Glutamatergic neuron (in vitro differentiated cells): ENCODE results near the gene DCLK2. TPM values are rescaled to one million over a fixed set of nuclear protein-coding genes. Genes with fewer than 3 reads are reported as not detected.

ENCODE experiments used
- DNase-seq: peaks from one replicate; pipeline ENCODE4 v3.0.0; 2022
- H3K27ac Mint-ChIP-seq: one replicate; pipeline ENCODE4 v1.8.0; 2020; ENCODE audit warnings: mild to moderate bottlenecking, mixed read lengths, inconsistent platforms; ENCODE audit not compliant: unreplicated experiment
- H3K27me3 Mint-ChIP-seq: one replicate; pipeline ENCODE4 v1.8.0; 2020; ENCODE audit warnings: mild to moderate bottlenecking, moderate library complexity, mixed read lengths, inconsistent platforms; ENCODE audit not compliant: unreplicated experiment
- H3K36me3 Mint-ChIP-seq: one replicate; pipeline ENCODE4 v1.8.0; 2020; ENCODE audit warnings: mild to moderate bottlenecking, mixed read lengths, inconsistent platforms; ENCODE audit not compliant: unreplicated experiment
- H3K4me1 Mint-ChIP-seq: one replicate; pipeline ENCODE4 v1.8.0; 2020; ENCODE audit warnings: mild to moderate bottlenecking, low read depth, mixed read lengths, inconsistent platforms; ENCODE audit not compliant: unreplicated experiment
- H3K4me3 Mint-ChIP-seq: one replicate; pipeline ENCODE4 v1.8.0; 2020; ENCODE audit warnings: mild to moderate bottlenecking, mixed read lengths, inconsistent platforms; ENCODE audit not compliant: unreplicated experiment
- H3K9me3 Mint-ChIP-seq: one replicate; pipeline ENCODE4 v1.8.0; 2020; ENCODE audit warnings: mild to moderate bottlenecking, moderate library complexity, mixed read lengths, inconsistent platforms; ENCODE audit not compliant: unreplicated experiment
- CTCF ChIP-seq: fragments of 200-600 bp; sonication (generic); IDR thresholded peaks from one replicate; pipeline ENCODE4 v1.5.0; 2021; ENCODE audit not compliant: partially characterized antibody, unreplicated experiment
- total RNA-seq: library from RNA; stranded (reverse); fragmentation: NEBNext Ultra II Directional; extraction: Animal tissue kit (Norgen Biotek cat#: 25700); gene quantifications from one replicate; pipeline ENCODE4 v1.2.1, GENCODE V29; 2021; ENCODE audit not compliant: unreplicated experiment

Gene DCLK2
- total RNA-seq, 1 donor from 2014 or later: 36.8 TPM

DNA sequence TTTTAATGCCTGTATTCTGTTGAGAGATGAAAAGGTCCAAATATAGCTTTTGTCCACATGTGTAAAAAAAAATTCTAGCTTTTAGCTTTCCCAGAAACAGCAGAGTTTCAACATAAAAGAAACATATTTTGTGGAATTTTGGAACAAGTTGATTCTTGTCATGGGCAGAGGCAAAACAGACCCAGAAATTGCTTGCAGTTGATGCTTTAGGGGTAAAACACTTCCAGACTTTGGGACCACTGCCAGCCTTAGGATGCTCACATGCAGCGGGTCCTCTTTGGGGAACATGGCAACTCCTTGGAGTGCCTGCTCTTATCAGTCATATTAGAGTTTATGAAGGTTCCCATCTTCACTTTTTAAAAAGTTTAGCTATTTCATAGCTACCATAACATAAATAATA lies 30.4 kb downstream of the DCLK2 start:
- H3K4me1 Mint-ChIP-seq: no peaks in the 10 kb centered on the region

GRCh38 chr4:150114641-150115040 lies 36.4 kb downstream of the DCLK2 start:
- H3K27me3 Mint-ChIP-seq: peaks cover 5% of the 10 kb centered on the region
- TF ChIP-seq CTCF: no peak
- peaks cover 20% of the 10 kb centered on the region for H3K36me3 Mint-ChIP-seq
- H3K4me1 Mint-ChIP-seq: no peaks in the 10 kb centered on the region
- DNase-seq: no peak
- no peaks in the 10 kb centered on the region for H3K9me3 Mint-ChIP-seq
- no peak overlapping the region for H3K4me3 Mint-ChIP-seq
- no peak overlapping the region for H3K27ac Mint-ChIP-seq

More for the DNA sequence above, 30.4 kb downstream of the DCLK2 start:
- Mint-ChIP-seq H3K27me3 (no peaks in the 10 kb centered on the region), H3K9me3 (no peaks in the 10 kb centered on the region), H3K36me3 (no peaks in the 10 kb centered on the region), H3K4me3 (no peak overlapping the region), H3K27ac (no peak overlapping the region)
- no peak for DNase-seq
- no peak for TF ChIP-seq CTCF

DNA sequence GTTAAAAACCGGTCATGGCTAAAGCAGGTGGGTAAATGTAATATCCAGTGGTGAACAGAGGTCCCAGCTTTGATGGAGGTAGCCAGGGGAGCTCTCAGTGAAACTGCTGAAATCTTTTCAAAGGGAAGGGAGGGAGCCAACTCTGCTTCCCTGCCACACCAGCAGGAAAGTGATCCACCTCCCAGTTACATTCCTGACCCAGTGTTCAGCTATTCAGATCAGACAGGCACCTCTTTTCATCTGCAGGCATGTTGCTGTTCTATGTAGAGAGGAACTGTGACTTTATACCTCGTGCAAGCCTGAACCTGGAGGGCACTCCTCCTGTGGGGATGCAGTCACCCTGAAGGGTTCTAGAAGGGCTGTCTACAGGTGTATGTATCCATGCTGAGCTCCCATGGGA lies 37.6 kb downstream of the DCLK2 start:
- Mint-ChIP-seq H3K36me3 (peaks cover 20% of the 10 kb centered on the region), H3K9me3 (no peaks in the 10 kb centered on the region), H3K4me1 (no peaks in the 10 kb centered on the region), H3K27ac (no peak overlapping the region), H3K4me3 (no peak overlapping the region), H3K27me3 (peaks cover 5% of the 10 kb centered on the region)
- no peak for DNase-seq
- no peak for TF ChIP-seq CTCF

DNA sequence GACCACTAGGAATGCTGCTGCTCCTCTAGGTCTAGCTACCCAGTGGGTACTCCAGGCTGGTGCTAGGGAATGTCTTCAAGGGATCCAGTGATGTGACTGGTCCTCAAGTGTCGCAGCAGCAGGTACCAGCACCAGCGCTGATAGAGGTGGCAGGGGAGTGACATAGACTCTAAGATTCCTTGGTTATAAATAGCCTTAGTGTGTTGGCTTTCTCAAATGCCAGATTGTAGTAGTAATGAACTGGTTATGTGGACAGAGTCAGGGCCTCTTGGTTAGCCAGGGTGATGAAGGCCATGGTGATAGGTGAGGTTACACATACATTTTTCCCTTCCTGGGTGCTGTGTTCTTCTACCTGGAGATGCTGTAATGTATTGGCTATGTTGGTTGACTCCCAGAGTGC lies 38.3 kb downstream of the DCLK2 start:
- Mint-ChIP-seq H3K9me3 (peaks cover 1% of the 10 kb centered on the region), H3K27me3 (peaks cover 5% of the 10 kb centered on the region), H3K4me3 (no peak overlapping the region), H3K4me1 (no peaks in the 10 kb centered on the region), H3K36me3 (peaks cover 24% of the 10 kb centered on the region), H3K27ac (no peak overlapping the region)
- no peak for TF ChIP-seq CTCF
- DNase-seq: no peak

DNA sequence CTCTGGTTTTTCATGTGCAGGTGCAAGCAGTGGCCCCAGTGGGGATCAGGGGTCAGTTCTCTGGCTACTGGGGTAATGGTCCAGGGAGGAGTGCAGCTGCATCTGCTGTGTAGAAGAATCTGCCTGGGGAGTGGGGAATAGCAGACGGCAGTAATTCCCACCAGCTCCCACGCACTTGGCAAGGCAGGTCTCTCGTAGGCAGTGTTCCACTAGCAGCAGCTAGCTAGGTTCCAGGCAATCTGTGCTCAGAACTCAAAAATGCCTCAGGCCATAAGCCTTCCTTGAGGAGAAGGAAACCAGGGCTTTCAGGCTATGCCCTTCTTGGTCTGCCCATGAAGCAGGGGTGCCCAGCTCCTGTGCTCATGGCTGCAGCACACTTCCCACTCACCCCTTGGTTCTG lies 38.8 kb downstream of the DCLK2 start:
- no peak for DNase-seq
- Mint-ChIP-seq H3K27ac (no peak overlapping the region), H3K36me3 (peaks cover 27% of the 10 kb centered on the region), H3K27me3 (peaks cover 5% of the 10 kb centered on the region), H3K4me1 (no peaks in the 10 kb centered on the region), H3K4me3 (no peak overlapping the region), H3K9me3 (peaks cover 1% of the 10 kb centered on the region)
- no peak for TF ChIP-seq CTCF
